CD14-positive monocyte (primary cell): Measurements from ENCODE around the gene CRIM1. TPM values are rescaled to one million over a fixed set of nuclear protein-coding genes. Genes with fewer than 3 reads are reported as not detected.

Experiments
- DNase-seq, 3 donors: peaks; one replicate each; pipeline ENCODE4 v3.0.0-alpha.2; 2011 to 2022
- H2AFZ ChIP-seq: 2 replicates; pipeline ENCODE4 v1.6.0; 2012; ENCODE audit warnings: mild to moderate bottlenecking, low read depth, low read length, inconsistent platforms; ENCODE audit not compliant: insufficient read depth, poor library complexity, severe bottlenecking
- H3K27ac ChIP-seq, 2 donors: 1 replicate in 1 of 2; 2 replicates in 1 of 2; pipeline ENCODE4 v1.5.1; 2012 to 2013; ENCODE audit warnings: low read length in 2 of 2, control low read depth in 1 of 2, inconsistent platforms in 1 of 2, low read depth in 1 of 2, mild to moderate bottlenecking in 1 of 2
- H3K27me3 ChIP-seq, 2 donors: one replicate each; pipeline versions ENCODE4 v1.6.0 to v1.6.1; 2011 to 2013; ENCODE audit warnings: low read length in 2 of 2; ENCODE audit not compliant: control insufficient read depth in 2 of 2, insufficient read depth in 2 of 2
- H3K36me3 ChIP-seq, 2 donors: replicated peaks in 1 of 2; 1 replicate in 1 of 2; 2 replicates in 1 of 2; pipeline versions ENCODE4 v1.5.1 to v1.6.1; 2012 to 2013; ENCODE audit warnings: low read length in 2 of 2, control low read depth in 1 of 2, inconsistent platforms in 1 of 2, mild to moderate bottlenecking in 1 of 2; ENCODE audit not compliant: insufficient read depth in 2 of 2, control insufficient read depth in 1 of 2
- H3K4me1 ChIP-seq, 2 donors: 1 replicate in 1 of 2; 2 replicates in 1 of 2; pipeline versions ENCODE4 v1.5.1 to v1.6.1; 2012 to 2013; ENCODE audit warnings: low read length in 2 of 2, control low read depth in 1 of 2, inconsistent platforms in 1 of 2, mild to moderate bottlenecking in 1 of 2, moderate library complexity in 1 of 2; ENCODE audit not compliant: insufficient read depth in 2 of 2, control insufficient read depth in 1 of 2
- H3K4me2 ChIP-seq: replicated peaks from 2 replicates; pipeline ENCODE3; 2012; ENCODE audit warnings: low read length, moderate library complexity, mild to moderate bottlenecking; ENCODE audit not compliant: poor library complexity, severe bottlenecking; ENCODE audit errors: extremely low read depth
- H3K4me3 ChIP-seq, 3 experiments: fragments of 200-600 bp in 1 of 3; sonication (generic) in 1 of 3; replicated peaks in 1 of 3; 1 replicate in 2 of 3; 2 replicates in 1 of 3; pipeline ENCODE4 v1.5.1; 2011 to 2013; ENCODE audit warnings: low read length in 3 of 3, mild to moderate bottlenecking in 3 of 3, control low read depth in 2 of 3, low read depth in 2 of 3, inconsistent platforms in 1 of 3, moderate library complexity in 1 of 3
- H3K79me2 ChIP-seq: 2 replicates; pipeline ENCODE4 v1.6.0; 2012; ENCODE audit warnings: mild to moderate bottlenecking, control low read depth, inconsistent platforms, low read length, moderate library complexity; ENCODE audit not compliant: insufficient read depth
- H3K9ac ChIP-seq: 2 replicates; pipeline ENCODE4 v1.6.0; 2017; ENCODE audit warnings: low read length, mild to moderate bottlenecking; ENCODE audit not compliant: insufficient read depth, poor library complexity, severe bottlenecking
- H3K9me3 ChIP-seq, 2 donors: replicated peaks in 1 of 2; 1 replicate in 1 of 2; 2 replicates in 1 of 2; pipeline versions ENCODE4 v1.5.1 to v1.6.1; 2012 to 2013; ENCODE audit warnings: low read length in 2 of 2, control low read depth in 1 of 2; ENCODE audit not compliant: control insufficient read depth in 1 of 2, insufficient read depth in 1 of 2
- H4K20me1 ChIP-seq: 2 replicates; pipeline ENCODE4 v1.6.0; 2012; ENCODE audit warnings: mild to moderate bottlenecking, low read length, control low read depth, moderate library complexity; ENCODE audit not compliant: insufficient read depth
- H3K27ac Mint-ChIP-seq, 7 donors: one replicate each; pipeline ENCODE4 v1.8.0; 2020; ENCODE audit warnings: mild to moderate bottlenecking in 7 of 7, mixed read lengths in 7 of 7, moderate library complexity in 6 of 7, inconsistent platforms in 2 of 7
- H3K27me3 Mint-ChIP-seq, 3 donors: one replicate each; pipeline ENCODE4 v1.8.0; 2021 to 2022; ENCODE audit warnings: low read depth in 3 of 3, mild to moderate bottlenecking in 3 of 3, mixed read lengths in 3 of 3, moderate library complexity in 3 of 3, inconsistent platforms in 1 of 3
- H3K36me3 Mint-ChIP-seq, 2 donors: one replicate each; pipeline ENCODE4 v1.8.0; 2020; ENCODE audit warnings: mixed read lengths in 2 of 2, inconsistent platforms in 1 of 2, mild to moderate bottlenecking in 1 of 2
- H3K4me1 Mint-ChIP-seq: one replicate; pipeline ENCODE4 v1.8.0; 2020; ENCODE audit warnings: mild to moderate bottlenecking, mixed read lengths
- H3K4me3 Mint-ChIP-seq, 2 donors: one replicate each; pipeline ENCODE4 v1.8.0; 2020; ENCODE audit warnings: mild to moderate bottlenecking in 2 of 2, mixed read lengths in 2 of 2, moderate library complexity in 1 of 2
- H3K9me3 Mint-ChIP-seq, 7 donors: one replicate each; pipeline ENCODE4 v1.8.0; 2020 to 2022; ENCODE audit warnings: mixed read lengths in 7 of 7, mild to moderate bottlenecking in 6 of 7, moderate library complexity in 6 of 7, inconsistent platforms in 2 of 7
- CTCF ChIP-seq: fragments of 200-600 bp; IDR thresholded peaks from one replicate; pipeline ENCODE4 v1.8.0; 2022; ENCODE audit warnings: antibody characterized with exemption, mild to moderate bottlenecking
- WGBS: methylation state at CpG from one replicate; pipeline ENCODE4 v1.1.5; 2013; ENCODE audit warnings: missing lambda C conversion rate; ENCODE audit not compliant: insufficient coverage; 5-methylcytosine and 5-hydroxymethylcytosine counted together
- intact Hi-C, 2 donors: fragments of 100-400 bp; cut with micrococcal nuclease; formaldehyde crosslinking; loops; one replicate each; pipeline versions ENCODE4 v1.15.0 to v1.15.1; 2023
- polyA plus RNA-seq, 3 donors: library from polyadenylated mRNA; depleted of rRNA in 1 of 3; unstranded in 2 of 3; stranded (reverse) in 1 of 3; fragments of 300-500 nt in 2 of 3; fragments of >200 nt in 1 of 3; fragmentation: Illumina TruSeq in 2 of 3; gene quantifications; 1 replicate in 2 of 3; 2 replicates in 1 of 3; pipeline ENCODE4 v1.2.3, GENCODE V29; 2012 to 2021

CRIM1 gene
- polyA plus RNA-seq, 3 donors: 0.08 to 0.27 TPM; not detected in 1

- H3K9me3 ChIP-seq: no peaks in the 10 kb centered on the region
- no peak overlapping the region for H3K27ac ChIP-seq
- no peaks in the 10 kb centered on the region for H4K20me1 ChIP-seq
- no peaks in the 10 kb centered on the region for H3K36me3 ChIP-seq
- Mint-ChIP-seq H3K27ac (no peak overlapping the region), H3K4me1 (no peaks in the 10 kb centered on the region), H3K36me3 (no peaks in the 10 kb centered on the region), H3K27me3 (peaks cover 0 to under 1% (median 0%) of the 10 kb centered on the region in 3 donors), H3K4me3 (no peak overlapping the region), H3K9me3 (peaks cover 0 to 2% (median 0%) of the 10 kb centered on the region in 7 donors)
- intact Hi-C loops: no loop called here
- no peak for TF ChIP-seq CTCF
- H3K9ac ChIP-seq: no peak overlapping the region
- H3K4me3 ChIP-seq: no peak overlapping the region
- H3K4me1 ChIP-seq: peaks cover 11 to 13% of the 10 kb centered on the region in 2 donors
- H2AFZ ChIP-seq: no peak overlapping the region
- WGBS: no CpG with 5 or more reads among the region's 3 CpGs
- no peak overlapping the region for H3K4me2 ChIP-seq
- H3K79me2 ChIP-seq: no peaks in the 10 kb centered on the region
- no peaks in the 10 kb centered on the region for H3K27me3 ChIP-seq
- no peak for DNase-seq
Measured at GRCh38 chr2:36452260-36452659, 96.7 kb downstream of the CRIM1 start.

- Histone ChIP-seq H3K27me3 (no peaks in the 10 kb centered on the region), H3K79me2 (no peaks in the 10 kb centered on the region), H3K9me3 (no peaks in the 10 kb centered on the region), H3K27ac (no peak overlapping the region), H4K20me1 (no peaks in the 10 kb centered on the region), H3K4me3 (no peak overlapping the region), H3K36me3 (no peaks in the 10 kb centered on the region), H3K4me2 (no peak overlapping the region), H3K4me1 (peaks cover 11 to 13% of the 10 kb centered on the region in 2 donors), H2AFZ (no peak overlapping the region), H3K9ac (no peak overlapping the region)
- peaks cover 0 to 2% (median 1%) of the 10 kb centered on the region in 3 donors for H3K27me3 Mint-ChIP-seq
- H3K9me3 Mint-ChIP-seq: no peaks in the 10 kb centered on the region
- H3K27ac Mint-ChIP-seq: no peak overlapping the region
- no peak overlapping the region for H3K4me3 Mint-ChIP-seq
- no peak for DNase-seq
- no peak for TF ChIP-seq CTCF
- 100% methylated on average over 1 of the region's 3 CpGs for WGBS
- no peaks in the 10 kb centered on the region for H3K4me1 Mint-ChIP-seq
- intact Hi-C loops: no loop called here
- H3K36me3 Mint-ChIP-seq: no peaks in the 10 kb centered on the region
Measured at GRCh38 chr2:36453652-36454051, 98.1 kb downstream of the CRIM1 start.
